ENCODE results near the gene BOD1L1. TPM values are rescaled to one million over a fixed set of nuclear protein-coding genes. Genes with fewer than 3 reads are reported as not detected.

The BOD1L1 gene
- total RNA-seq, 1 experiment from 2014 or later = 18.1 TPM

DNA sequence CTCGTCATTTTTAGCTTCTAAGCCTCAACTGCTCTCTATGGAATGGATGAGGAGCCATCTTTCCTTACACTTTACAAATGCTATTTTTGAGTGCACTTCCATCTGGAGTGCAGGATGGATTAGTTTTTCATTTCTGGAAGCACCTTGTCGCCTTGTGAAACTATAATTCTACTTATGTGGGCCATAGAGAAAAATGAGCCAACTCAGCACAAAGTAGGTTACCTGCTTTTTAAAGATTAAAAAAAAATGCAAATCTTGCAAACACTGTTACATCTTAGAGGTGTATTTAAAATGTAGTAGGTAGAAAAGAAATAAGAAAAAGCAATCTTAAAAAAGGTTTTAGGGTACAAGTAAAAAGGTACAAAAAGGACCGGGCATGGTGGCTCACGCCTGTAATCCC, 10.9 kb downstream of the BOD1L1 start:
- no peak for ATAC-seq
- TF ChIP-seq POLR2AphosphoS5 (IDR thresholded peaks at IDR 0.05; ENCODE audit: low read depth, low read length) = no peak
- TF ChIP-seq TCF7L2 (IDR thresholded peaks at IDR 0.05; ENCODE audit: low read depth, low read length) = no peak
- TF ChIP-seq, protein P1, sequence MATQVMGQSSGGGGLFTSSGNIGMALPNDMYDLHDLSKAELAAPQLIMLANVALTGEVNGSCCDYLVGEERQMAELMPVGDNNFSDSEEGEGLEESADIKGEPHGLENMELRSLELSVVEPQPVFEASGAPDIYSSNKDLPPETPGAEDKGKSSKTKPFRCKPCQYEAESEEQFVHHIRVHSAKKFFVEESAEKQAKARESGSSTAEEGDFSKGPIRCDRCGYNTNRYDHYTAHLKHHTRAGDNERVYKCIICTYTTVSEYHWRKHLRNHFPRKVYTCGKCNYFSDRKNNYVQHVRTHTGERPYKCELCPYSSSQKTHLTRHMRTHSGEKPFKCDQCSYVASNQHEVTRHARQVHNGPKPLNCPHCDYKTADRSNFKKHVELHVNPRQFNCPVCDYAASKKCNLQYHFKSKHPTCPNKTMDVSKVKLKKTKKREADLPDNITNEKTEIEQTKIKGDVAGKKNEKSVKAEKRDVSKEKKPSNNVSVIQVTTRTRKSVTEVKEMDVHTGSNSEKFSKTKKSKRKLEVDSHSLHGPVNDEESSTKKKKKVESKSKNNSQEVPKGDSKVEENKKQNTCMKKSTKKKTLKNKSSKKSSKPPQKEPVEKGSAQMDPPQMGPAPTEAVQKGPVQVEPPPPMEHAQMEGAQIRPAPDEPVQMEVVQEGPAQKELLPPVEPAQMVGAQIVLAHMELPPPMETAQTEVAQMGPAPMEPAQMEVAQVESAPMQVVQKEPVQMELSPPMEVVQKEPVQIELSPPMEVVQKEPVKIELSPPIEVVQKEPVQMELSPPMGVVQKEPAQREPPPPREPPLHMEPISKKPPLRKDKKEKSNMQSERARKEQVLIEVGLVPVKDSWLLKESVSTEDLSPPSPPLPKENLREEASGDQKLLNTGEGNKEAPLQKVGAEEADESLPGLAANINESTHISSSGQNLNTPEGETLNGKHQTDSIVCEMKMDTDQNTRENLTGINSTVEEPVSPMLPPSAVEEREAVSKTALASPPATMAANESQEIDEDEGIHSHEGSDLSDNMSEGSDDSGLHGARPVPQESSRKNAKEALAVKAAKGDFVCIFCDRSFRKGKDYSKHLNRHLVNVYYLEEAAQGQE (IDR thresholded peaks at IDR 0.05; ENCODE audit: insufficient read depth in 1 of 2, low read depth in 2 of 2, low read length in 1 of 2) = no peak
- TF ChIP-seq CTCF (IDR thresholded peaks at IDR 0.05) = no peak
- no peak for TF ChIP-seq SIN3A (IDR thresholded peaks at IDR 0.05; ENCODE audit: borderline replicate concordance, insufficient read depth, low read depth, low read length)
- POLR2A ChIA-PET = no interaction called here
- Histone ChIP-seq H3K4me1 (ENCODE audit: control insufficient read depth, insufficient read depth, low read length) (no peaks in the 10 kb centered on the region), H3K4me3 (ENCODE audit: low read depth in 2 of 2, low read length in 2 of 2) (no peak overlapping the region), H3K27ac (ENCODE audit: low read length) (no peak overlapping the region), H3K36me3 (ENCODE audit: control insufficient read depth, insufficient read depth, low read length) (peaks cover 18% of the 10 kb centered on the region), H3K9me3 (ENCODE audit: control insufficient read depth, insufficient read depth, low read depth, low read length) (no peaks in the 10 kb centered on the region), H3K27me3 (ENCODE audit: control insufficient read depth, insufficient read depth, low read length) (no peaks in the 10 kb centered on the region)
- CTCF ChIA-PET = no interaction called here
- in situ Hi-C loops (cut with HindIII; ENCODE audit: low pct_unique_long_range_greater_than_20kb, low sequenced_read_pairs) = no loop called here
- DNase-seq (ENCODE audit: low read depth, low spot score) = no peak
- intact Hi-C loops (cut with micrococcal nuclease; ENCODE audit: unreplicated experiment) = no loop called here
- no TSS peak for BruUV-seq (replicated peaks)

DNA sequence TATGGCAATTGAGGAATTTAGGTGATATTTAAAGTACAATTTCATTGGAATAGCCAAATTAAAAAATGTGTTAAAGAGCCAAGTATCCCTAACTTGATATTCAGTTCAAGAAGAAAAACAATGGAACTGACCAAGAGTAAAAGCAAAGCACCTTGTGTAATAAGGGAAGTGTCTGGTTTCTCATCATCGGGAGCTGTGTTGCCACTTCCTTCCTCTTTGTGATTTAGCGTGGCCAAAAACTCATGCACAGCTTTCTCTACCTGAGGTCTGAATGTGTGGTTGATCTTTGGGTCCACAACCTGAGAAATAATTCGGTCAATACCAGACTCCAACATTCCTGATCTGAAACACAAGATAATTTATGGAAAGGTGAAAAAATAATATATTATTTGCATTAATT, 12.4 kb downstream of the BOD1L1 start:
- no TSS peak for BruUV-seq (replicated peaks)
- CTCF ChIA-PET = no interaction called here
- Histone ChIP-seq H3K4me3 (ENCODE audit: low read depth in 2 of 2, low read length in 2 of 2) (no peak overlapping the region), H3K9me3 (ENCODE audit: control insufficient read depth, insufficient read depth, low read depth, low read length) (no peaks in the 10 kb centered on the region), H3K4me1 (ENCODE audit: control insufficient read depth, insufficient read depth, low read length) (no peaks in the 10 kb centered on the region), H3K27me3 (ENCODE audit: control insufficient read depth, insufficient read depth, low read length) (no peaks in the 10 kb centered on the region), H3K27ac (ENCODE audit: low read length) (no peak overlapping the region), H3K36me3 (ENCODE audit: control insufficient read depth, insufficient read depth, low read length) (peaks cover 18% of the 10 kb centered on the region)
- intact Hi-C loops (cut with micrococcal nuclease; ENCODE audit: unreplicated experiment) (no loop called here), in situ Hi-C loops (cut with HindIII; ENCODE audit: low pct_unique_long_range_greater_than_20kb, low sequenced_read_pairs) (no loop called here)
- no peak for ATAC-seq
- POLR2A ChIA-PET = no interaction called here
- no peak for DNase-seq (ENCODE audit: low read depth, low spot score)
- no peak for TF ChIP-seq TCF7L2 (IDR thresholded peaks at IDR 0.05; ENCODE audit: low read depth, low read length)
- TF ChIP-seq SIN3A (IDR thresholded peaks at IDR 0.05; ENCODE audit: borderline replicate concordance, insufficient read depth, low read depth, low read length) = no peak
- TF ChIP-seq CTCF (IDR thresholded peaks at IDR 0.05) = no peak
- TF ChIP-seq POLR2AphosphoS5 (IDR thresholded peaks at IDR 0.05; ENCODE audit: low read depth, low read length) = no peak
- TF ChIP-seq, protein P1 (IDR thresholded peaks at IDR 0.05; ENCODE audit: insufficient read depth in 1 of 2, low read depth in 2 of 2, low read length in 1 of 2) = no peak
